ENCODE measurements around the gene SGSM1.
"Not testable (repeated sequence)": the region's sequence is repeated elsewhere in the genome, so short reads cannot be mapped to it uniquely, and the experiment has no call there.

The SGSM1 gene

GRCh38 chr22:24875862-24876506 is 70.0 kb downstream of the SGSM1 start:
- Histone ChIP-seq H3K4me3 (ENCODE audit: low read length) (no peak overlapping the region), H3K9ac (ENCODE audit: low read length) (no peak overlapping the region), H3K36me3 (ENCODE audit: control insufficient read depth, insufficient read depth, low read length, severe bottlenecking) (no peaks in the 10 kb centered on the region), H3K9me3 (ENCODE audit: control insufficient read depth, low read length) (peaks cover 11% of the 10 kb centered on the region), H3K27me3 (replicated peaks; ENCODE audit: control insufficient read depth, insufficient read depth, low read length) (peaks cover 31% of the 10 kb centered on the region), H3K4me1 (ENCODE audit: control insufficient read depth, insufficient read depth, low read length) (no peaks in the 10 kb centered on the region)
- peak; percentile 11 for DNase-seq (ENCODE audit: low read depth)

- no peaks in the 10 kb centered on the region for H3K4me1 ChIP-seq (ENCODE audit: control insufficient read depth, insufficient read depth, low read length)
These were observed 70.7 kb downstream of the SGSM1 start for GRCh38 chr22:24876700-24877099.

GRCh38 chr22:24878969-24879368 is 73.0 kb downstream of the SGSM1 start:
- Histone ChIP-seq H3K27me3 (replicated peaks; ENCODE audit: control insufficient read depth, insufficient read depth, low read length) (peaks cover 24% of the 10 kb centered on the region), H3K36me3 (ENCODE audit: control insufficient read depth, insufficient read depth, low read length, severe bottlenecking) (no peaks in the 10 kb centered on the region)
- DNase-seq (ENCODE audit: low read depth) = no peak

More at GRCh38 chr22:24876700-24877099, 70.7 kb downstream of the SGSM1 start:
- Histone ChIP-seq H3K9me3 (ENCODE audit: control insufficient read depth, low read length) (peaks cover 11% of the 10 kb centered on the region), H3K36me3 (ENCODE audit: control insufficient read depth, insufficient read depth, low read length, severe bottlenecking) (no peaks in the 10 kb centered on the region), H3K9ac (ENCODE audit: low read length) (no peak overlapping the region), H3K27me3 (replicated peaks; ENCODE audit: control insufficient read depth, insufficient read depth, low read length) (peaks cover 27% of the 10 kb centered on the region), H3K4me3 (ENCODE audit: low read length) (no peak overlapping the region)
- no peak for DNase-seq (ENCODE audit: low read depth)

GRCh38 chr22:24883432-24883831 is 77.4 kb downstream of the SGSM1 start:
- Histone ChIP-seq H3K4me3 (ENCODE audit: low read length) (no peak overlapping the region), H3K4me1 (ENCODE audit: control insufficient read depth, insufficient read depth, low read length) (no peaks in the 10 kb centered on the region), H3K9me3 (ENCODE audit: control insufficient read depth, low read length) (no peaks in the 10 kb centered on the region), H3K9ac (ENCODE audit: low read length) (no peak overlapping the region), H3K27me3 (replicated peaks; ENCODE audit: control insufficient read depth, insufficient read depth, low read length) (peaks cover 22% of the 10 kb centered on the region), H3K36me3 (ENCODE audit: control insufficient read depth, insufficient read depth, low read length, severe bottlenecking) (no peaks in the 10 kb centered on the region)
- no peak for DNase-seq (ENCODE audit: low read depth)

More at GRCh38 chr22:24878969-24879368, 73.0 kb downstream of the SGSM1 start:
- Histone ChIP-seq H3K9ac (ENCODE audit: low read length) (no peak overlapping the region), H3K4me1 (ENCODE audit: control insufficient read depth, insufficient read depth, low read length) (no peaks in the 10 kb centered on the region), H3K9me3 (ENCODE audit: control insufficient read depth, low read length) (peaks cover 11% of the 10 kb centered on the region), H3K4me3 (ENCODE audit: low read length) (no peak overlapping the region)

- Histone ChIP-seq H3K27me3 (replicated peaks; ENCODE audit: control insufficient read depth, insufficient read depth, low read length) (peaks cover 14% of the 10 kb centered on the region), H3K9me3 (ENCODE audit: control insufficient read depth, low read length) (no peaks in the 10 kb centered on the region), H3K4me1 (ENCODE audit: control insufficient read depth, insufficient read depth, low read length) (no peaks in the 10 kb centered on the region), H3K9ac (ENCODE audit: low read length) (no peak overlapping the region), H3K4me3 (ENCODE audit: low read length) (no peak overlapping the region), H3K36me3 (ENCODE audit: control insufficient read depth, insufficient read depth, low read length, severe bottlenecking) (no peaks in the 10 kb centered on the region)
- no peak for DNase-seq (ENCODE audit: low read depth)
These were observed 81.2 kb downstream of the SGSM1 start for GRCh38 chr22:24887260-24887659.

GRCh38 chr22:24893341-24894070 is 87.5 kb downstream of the SGSM1 start:
- no peaks in the 10 kb centered on the region for H3K9me3 ChIP-seq (ENCODE audit: control insufficient read depth, low read length)
- H3K27me3 ChIP-seq (replicated peaks; ENCODE audit: control insufficient read depth, insufficient read depth, low read length) = peaks cover 5% of the 10 kb centered on the region
- no peaks in the 10 kb centered on the region for H3K36me3 ChIP-seq (ENCODE audit: control insufficient read depth, insufficient read depth, low read length, severe bottlenecking)
- no peak overlapping the region for H3K9ac ChIP-seq (ENCODE audit: low read length)
- peak overlapping the region; percentile 65 for H3K4me3 ChIP-seq (ENCODE audit: low read length)
- DNase-seq (ENCODE audit: low read depth) = no peak
- H3K4me1 ChIP-seq (ENCODE audit: control insufficient read depth, insufficient read depth, low read length) = peaks cover 8% of the 10 kb centered on the region

GRCh38 chr22:24894220-24894975 is 88.4 kb downstream of the SGSM1 start:
- H3K27me3 ChIP-seq (replicated peaks; ENCODE audit: control insufficient read depth, insufficient read depth, low read length) = peaks cover 5% of the 10 kb centered on the region

GRCh38 chr22:24894998-24895397 is 89.0 kb downstream of the SGSM1 start:
- Histone ChIP-seq H3K36me3 (ENCODE audit: control insufficient read depth, insufficient read depth, low read length, severe bottlenecking) (no peaks in the 10 kb centered on the region), H3K4me1 (ENCODE audit: control insufficient read depth, insufficient read depth, low read length) (peaks cover 8% of the 10 kb centered on the region), H3K27me3 (replicated peaks; ENCODE audit: control insufficient read depth, insufficient read depth, low read length) (peaks cover 5% of the 10 kb centered on the region), H3K4me3 (ENCODE audit: low read length) (peak overlapping the region; percentile 65), H3K9ac (ENCODE audit: low read length) (no peak overlapping the region), H3K9me3 (ENCODE audit: control insufficient read depth, low read length) (no peaks in the 10 kb centered on the region)
- peak; percentile 31 for DNase-seq (ENCODE audit: low read depth)

More at GRCh38 chr22:24894220-24894975, 88.4 kb downstream of the SGSM1 start:
- H3K9me3 ChIP-seq (ENCODE audit: control insufficient read depth, low read length) = no peaks in the 10 kb centered on the region
- H3K9ac ChIP-seq (ENCODE audit: low read length) = peak overlapping the region; percentile 42
- DNase-seq (ENCODE audit: low read depth) = peak; percentile 60
- H3K4me1 ChIP-seq (ENCODE audit: control insufficient read depth, insufficient read depth, low read length) = peaks cover 8% of the 10 kb centered on the region
- no peaks in the 10 kb centered on the region for H3K36me3 ChIP-seq (ENCODE audit: control insufficient read depth, insufficient read depth, low read length, severe bottlenecking)
- H3K4me3 ChIP-seq (ENCODE audit: low read length) = peak overlapping the region; percentile 65

GRCh38 chr22:24901448-24901847 is 95.4 kb downstream of the SGSM1 start:
- no peak for DNase-seq (ENCODE audit: low read depth)
- Histone ChIP-seq H3K4me1 (ENCODE audit: control insufficient read depth, insufficient read depth, low read length) (no peaks in the 10 kb centered on the region), H3K9me3 (ENCODE audit: control insufficient read depth, low read length) (peaks cover 9% of the 10 kb centered on the region), H3K36me3 (ENCODE audit: control insufficient read depth, insufficient read depth, low read length, severe bottlenecking) (no peaks in the 10 kb centered on the region), H3K27me3 (replicated peaks; ENCODE audit: control insufficient read depth, insufficient read depth, low read length) (no peaks in the 10 kb centered on the region), H3K4me3 (ENCODE audit: low read length) (no peak overlapping the region), H3K9ac (ENCODE audit: low read length) (no peak overlapping the region)

GRCh38 chr22:24905909-24906308 is 99.9 kb downstream of the SGSM1 start:
- Histone ChIP-seq H3K9ac (ENCODE audit: low read length) (no peak overlapping the region), H3K4me1 (ENCODE audit: control insufficient read depth, insufficient read depth, low read length) (no peaks in the 10 kb centered on the region), H3K9me3 (ENCODE audit: control insufficient read depth, low read length) (peaks cover 10% of the 10 kb centered on the region), H3K36me3 (ENCODE audit: control insufficient read depth, insufficient read depth, low read length, severe bottlenecking) (no peaks in the 10 kb centered on the region), H3K27me3 (replicated peaks; ENCODE audit: control insufficient read depth, insufficient read depth, low read length) (no peaks in the 10 kb centered on the region), H3K4me3 (ENCODE audit: low read length) (no peak overlapping the region)
- DNase-seq (ENCODE audit: low read depth) = no peak

- H3K4me1 ChIP-seq (ENCODE audit: control insufficient read depth, insufficient read depth, low read length); H3K9ac ChIP-seq (ENCODE audit: low read length); H3K4me3 ChIP-seq (ENCODE audit: low read length); H3K27me3 ChIP-seq (replicated peaks; ENCODE audit: control insufficient read depth, insufficient read depth, low read length); DNase-seq (ENCODE audit: low read depth); H3K36me3 ChIP-seq (ENCODE audit: control insufficient read depth, insufficient read depth, low read length, severe bottlenecking): not testable (repeated sequence)
- H3K9me3 ChIP-seq (ENCODE audit: control insufficient read depth, low read length) = peaks cover 10% of the 10 kb centered on the region
These were observed 101.1 kb downstream of the SGSM1 start for GRCh38 chr22:24907101-24907500.

All from adipocyte (in vitro differentiated cells).